GM20000 (cell line): ENCODE results near the gene ATP2A3.

Experiments used
- DNase-seq: peaks from one replicate; pipeline ENCODE4 v3.0.0; 2012; ENCODE audit warnings: low spot score
- TF ChIP-seq, protein P1 (sequence below): IDR thresholded peaks from 2 replicates; pipeline ENCODE4 v1.5.1; 2012; ENCODE audit warnings: mild to moderate bottlenecking, control low read depth; ENCODE audit errors: extremely low read depth, missing control alignments

ATP2A3 gene

DNA sequence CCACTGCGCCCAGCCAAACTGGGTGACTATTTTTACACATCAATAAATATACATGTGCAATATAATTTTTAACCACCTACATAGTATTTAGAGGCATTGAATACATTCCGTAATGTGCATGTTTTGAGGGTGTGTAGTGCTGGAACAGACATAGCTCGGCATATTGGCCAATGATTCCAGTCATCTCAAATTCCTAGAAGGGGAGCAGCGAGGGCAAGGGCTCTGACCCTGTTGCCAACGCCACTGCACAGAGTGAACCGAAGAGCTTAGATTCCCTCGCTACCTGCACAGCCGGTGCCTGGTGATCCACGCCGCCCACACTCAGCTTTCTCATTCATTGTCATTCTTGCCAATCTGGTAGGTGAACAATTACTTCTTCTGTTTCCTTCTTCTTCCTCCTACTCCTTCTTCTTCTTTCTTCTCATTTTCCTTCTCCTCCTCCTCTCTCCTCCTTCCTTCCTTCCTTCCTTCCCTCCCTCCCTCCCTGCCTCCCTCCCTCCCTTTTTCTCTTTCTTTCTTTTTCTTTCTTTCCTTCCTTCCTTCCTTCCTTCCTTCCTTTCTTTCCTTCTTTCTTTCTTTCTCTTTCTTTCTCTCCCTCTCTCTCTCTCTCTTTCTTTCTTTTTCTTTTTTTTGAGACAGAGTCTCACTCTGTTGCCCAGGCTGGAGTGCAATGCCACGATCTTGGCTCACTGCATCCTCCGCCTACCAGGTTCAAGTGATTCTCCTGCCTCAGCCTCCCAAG is 26.3 kb upstream of the ATP2A3 start:
- DNase-seq, result no peak
- TF ChIP-seq, protein P1, sequence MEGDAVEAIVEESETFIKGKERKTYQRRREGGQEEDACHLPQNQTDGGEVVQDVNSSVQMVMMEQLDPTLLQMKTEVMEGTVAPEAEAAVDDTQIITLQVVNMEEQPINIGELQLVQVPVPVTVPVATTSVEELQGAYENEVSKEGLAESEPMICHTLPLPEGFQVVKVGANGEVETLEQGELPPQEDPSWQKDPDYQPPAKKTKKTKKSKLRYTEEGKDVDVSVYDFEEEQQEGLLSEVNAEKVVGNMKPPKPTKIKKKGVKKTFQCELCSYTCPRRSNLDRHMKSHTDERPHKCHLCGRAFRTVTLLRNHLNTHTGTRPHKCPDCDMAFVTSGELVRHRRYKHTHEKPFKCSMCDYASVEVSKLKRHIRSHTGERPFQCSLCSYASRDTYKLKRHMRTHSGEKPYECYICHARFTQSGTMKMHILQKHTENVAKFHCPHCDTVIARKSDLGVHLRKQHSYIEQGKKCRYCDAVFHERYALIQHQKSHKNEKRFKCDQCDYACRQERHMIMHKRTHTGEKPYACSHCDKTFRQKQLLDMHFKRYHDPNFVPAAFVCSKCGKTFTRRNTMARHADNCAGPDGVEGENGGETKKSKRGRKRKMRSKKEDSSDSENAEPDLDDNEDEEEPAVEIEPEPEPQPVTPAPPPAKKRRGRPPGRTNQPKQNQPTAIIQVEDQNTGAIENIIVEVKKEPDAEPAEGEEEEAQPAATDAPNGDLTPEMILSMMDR, result no peak

- DNase-seq, result no peak
- TF ChIP-seq, protein P1, result no peak
These were observed 25.0 kb upstream of the ATP2A3 start for GRCh38 chr17:3989041-3989886.

GRCh38 chr17:3988297-3989040 is 24.2 kb upstream of the ATP2A3 start:
- TF ChIP-seq, protein P1, result no peak
- no peak for DNase-seq

DNA sequence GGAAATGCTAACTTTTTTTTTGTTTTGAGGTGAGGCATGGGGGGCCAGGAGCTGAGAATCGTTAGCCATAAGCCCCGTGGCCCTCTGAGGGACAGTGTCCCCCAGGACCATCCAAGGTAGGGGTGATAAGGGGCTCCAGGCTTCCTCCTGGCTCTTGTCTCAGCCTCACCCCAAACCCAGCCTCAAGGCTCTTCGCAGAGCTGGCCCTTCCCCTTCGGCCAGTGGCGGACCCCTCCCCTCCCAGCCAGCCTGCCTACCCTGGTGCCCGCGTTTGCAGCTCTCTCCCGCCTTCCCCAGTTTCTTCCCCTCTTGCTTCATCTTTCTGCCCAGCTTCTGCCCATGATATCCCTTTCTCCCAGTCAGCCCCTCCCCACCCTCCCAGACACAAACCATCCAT is 22.7 kb upstream of the ATP2A3 start:
- DNase-seq, result no peak
- TF ChIP-seq, protein P1, result no peak

DNA sequence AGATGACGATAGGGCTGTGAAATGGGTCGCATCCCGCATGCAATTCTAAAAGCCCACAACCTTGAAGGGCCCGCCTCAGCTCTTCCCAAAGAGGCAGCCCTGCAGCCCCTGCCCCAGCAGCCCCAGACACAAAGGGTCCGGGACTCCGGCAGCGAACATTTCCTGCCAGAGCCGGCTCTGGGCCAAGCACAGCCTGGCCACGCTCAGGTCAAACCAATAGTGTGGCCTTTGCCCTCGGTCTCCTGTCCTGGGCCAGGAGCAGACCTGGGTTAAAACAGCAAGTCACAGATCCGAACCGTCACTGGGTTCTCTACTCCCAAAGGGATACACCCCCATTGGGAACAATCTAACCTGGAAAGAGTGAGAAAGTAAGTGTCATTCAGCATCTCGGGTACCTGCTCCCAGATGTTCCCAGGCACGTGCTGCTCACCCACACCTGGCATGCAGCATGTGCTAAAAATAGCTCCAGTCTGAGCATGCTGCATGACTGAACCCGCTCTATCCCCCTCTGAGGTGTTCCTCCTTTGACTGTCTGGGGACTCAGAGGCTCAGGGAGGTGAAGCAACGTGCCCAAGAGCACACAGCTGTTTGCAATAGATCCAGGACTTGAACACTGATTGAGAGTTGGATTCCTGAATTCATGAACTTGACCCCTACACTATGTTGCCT is 22.2 kb upstream of the ATP2A3 start:
- DNase-seq, result no peak

DNA sequence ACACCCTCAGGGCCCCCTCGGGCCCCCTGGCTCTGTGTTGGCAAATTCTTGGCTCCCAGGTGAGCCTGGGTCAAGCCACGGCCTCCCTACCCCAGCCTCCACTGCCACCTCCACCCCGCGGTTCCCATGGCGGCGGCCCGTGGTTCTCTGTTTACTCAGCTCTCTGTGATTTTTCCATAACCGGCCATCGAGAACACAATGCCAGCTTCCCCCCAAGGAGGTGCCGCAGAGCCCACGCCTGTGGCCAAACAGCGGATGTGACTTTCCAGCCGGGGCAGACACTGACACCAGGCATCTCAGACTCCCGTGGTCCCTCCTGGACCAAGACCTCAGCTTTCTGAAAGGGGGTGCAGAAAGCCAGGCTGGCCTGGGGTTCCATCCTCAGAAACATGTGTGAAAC is 21.6 kb upstream of the ATP2A3 start:
- DNase-seq, result no peak
- TF ChIP-seq, protein P1, result no peak

More for the DNA sequence above, 22.2 kb upstream of the ATP2A3 start:
- TF ChIP-seq, protein P1, result no peak
